SH-SY5Y (cell line): ENCODE data around the gene ATN1.

ENCODE experiments used
- GATA2 ChIP-seq: IDR thresholded peaks from 2 replicates; pipeline ENCODE4 v1.6.1; 2011; ENCODE audit warnings: mild to moderate bottlenecking, low read depth, low read length
- GATA3 ChIP-seq: IDR thresholded peaks from 2 replicates; pipeline ENCODE4 v1.6.1; 2011; ENCODE audit warnings: low read depth, mild to moderate bottlenecking, low read length, moderate library complexity

- TF ChIP-seq GATA3 (no peak), GATA2 (no peak)
These were observed 33.5 kb downstream of the ATN1 start for GRCh38 chr12:6961278-6961694.
